Keratinocyte (primary cell): ENCODE measurements around the gene IFNA14. TPM values are rescaled to one million over a fixed set of nuclear protein-coding genes. Genes with fewer than 3 reads are reported as not detected.

Source experiments
- DNase-seq: peaks from one replicate; pipeline ENCODE4 v3.0.0-alpha.2; 2011; ENCODE audit warnings: low read depth, missing footprints, low spot score
- FAIRE-seq: peaks from 2 replicates; lab custom pipeline; 2011; peaks lifted over from hg19 to GRCh38; lab: Jason Lieb, UNC
- H2AFZ ChIP-seq: 2 replicates; pipeline ENCODE4 v1.6.0; 2012; ENCODE audit warnings: low read length, control low read depth, inconsistent platforms; ENCODE audit not compliant: control insufficient read depth
- H3K27ac ChIP-seq: 2 replicates; pipeline ENCODE4 v1.5.1; 2011; ENCODE audit warnings: low read length; ENCODE audit not compliant: control insufficient read depth, insufficient read depth
- H3K27me3 ChIP-seq: 3 replicates; pipeline ENCODE4 v1.6.0; 2011; ENCODE audit warnings: low read length; ENCODE audit not compliant: control insufficient read depth, insufficient read depth; ENCODE audit errors: extremely low read depth
- H3K36me3 ChIP-seq, 2 experiments: 2 replicates in 1 of 2; 3 replicates in 1 of 2; pipeline ENCODE4 v1.5.1; 2011; ENCODE audit warnings: low read length in 2 of 2, mild to moderate bottlenecking in 1 of 2; ENCODE audit not compliant: control insufficient read depth in 2 of 2, insufficient read depth in 2 of 2; ENCODE audit errors: extremely low read depth in 1 of 2
- H3K4me1 ChIP-seq: 3 replicates; pipeline ENCODE4 v1.5.1; 2011; ENCODE audit warnings: low read length; ENCODE audit not compliant: control insufficient read depth, insufficient read depth; ENCODE audit errors: extremely low read depth
- H3K4me2 ChIP-seq: 3 replicates; pipeline ENCODE4 v1.6.0; 2011; ENCODE audit warnings: low read depth, low read length; ENCODE audit not compliant: control insufficient read depth, insufficient read depth; ENCODE audit errors: extremely low read depth
- H3K4me3 ChIP-seq, 3 experiments: fragments of 200-600 bp in 1 of 3; sonication (generic) in 1 of 3; 2 replicates in 2 of 3; 3 replicates in 1 of 3; pipeline ENCODE4 v1.5.1; 2011 to 2016; ENCODE audit warnings: low read length in 3 of 3, mild to moderate bottlenecking in 3 of 3, control low read depth in 2 of 3, inconsistent platforms in 1 of 3, low read depth in 1 of 3, mixed read lengths in 1 of 3, mixed run types in 1 of 3, moderate library complexity in 1 of 3; ENCODE audit not compliant: control insufficient read depth in 2 of 3, insufficient read depth in 2 of 3; ENCODE audit errors: extremely low read depth in 1 of 3
- H3K79me2 ChIP-seq: 2 replicates; pipeline ENCODE4 v1.6.0; 2012; ENCODE audit warnings: low read length; ENCODE audit not compliant: control insufficient read depth, insufficient read depth
- H3K9ac ChIP-seq: 3 replicates; pipeline ENCODE4 v1.6.0; 2011; ENCODE audit warnings: low read length; ENCODE audit not compliant: control insufficient read depth, insufficient read depth; ENCODE audit errors: extremely low read depth
- H3K9me1 ChIP-seq: 3 replicates; pipeline ENCODE4 v1.6.0; 2011; ENCODE audit warnings: low read length; ENCODE audit not compliant: control insufficient read depth, insufficient read depth; ENCODE audit errors: extremely low read depth
- H3K9me3 ChIP-seq: 2 replicates; pipeline ENCODE4 v1.5.1; 2012; ENCODE audit warnings: low read depth, low read length; ENCODE audit not compliant: control insufficient read depth
- H4K20me1 ChIP-seq: 3 replicates; pipeline ENCODE4 v1.6.0; 2011; ENCODE audit warnings: low read length; ENCODE audit not compliant: control insufficient read depth, insufficient read depth; ENCODE audit errors: extremely low read depth
- EZH2 ChIP-seq: IDR thresholded peaks from one replicate; pipeline ENCODE4 v1.6.1; 2012; ENCODE audit warnings: inconsistent platforms, mild to moderate bottlenecking, low read length, moderate library complexity
- dilution Hi-C: fragments of 300-500 bp; cut with MboI; formaldehyde crosslinking; loops from one replicate; pipeline ENCODE4 v1.7.0; 2020; ENCODE audit warnings: low sequenced_read_pairs; ENCODE audit not compliant: extremely low pct_ligation_motif_present
- polyA plus RNA-seq, 5 experiments: library from polyadenylated mRNA; depleted of rRNA in 3 of 5; stranded (reverse) in 3 of 5; stranded (forward) in 1 of 5; unstranded in 1 of 5; fragments of >200 nt; gene quantifications; 1 replicate in 1 of 5; 2 replicates in 3 of 5; 3 replicates in 1 of 5; pipeline versions ENCODE4 v1.2.1 to v1.2.3, GENCODE V29; 2011 to 2012; ENCODE audit warnings: missing spikeins in 2 of 5, low read depth in 1 of 5, low replicate concordance in 1 of 5
- TF ChIP-seq, protein P1 (sequence below), 3 experiments: IDR thresholded peaks in 1 of 3; conservative IDR thresholded peaks in 1 of 3; optimal IDR thresholded peaks in 1 of 3; 2 replicates in 2 of 3; 3 replicates in 1 of 3; pipeline versions ENCODE3 to v1.5.1; 2011; ENCODE audit warnings: low read length in 3 of 3, mild to moderate bottlenecking in 3 of 3, moderate library complexity in 2 of 3, control low read depth in 1 of 3, inconsistent platforms in 1 of 3; ENCODE audit not compliant: insufficient read depth in 2 of 3; ENCODE audit errors: extremely low read depth in 1 of 3

IFNA14 gene
- polyA plus RNA-seq, 1 donor (not counting 4 experiments of a cell fraction or from before 2014, with no cell fraction given): not detected

GRCh38 chr9:21281275-21281674 is 41.5 kb upstream of the IFNA14 start:
- no peak overlapping the region for H3K4me3 ChIP-seq
- H4K20me1 ChIP-seq: no peaks in the 10 kb centered on the region
- FAIRE-seq (no peak), DNase-seq (no peak)
- TF ChIP-seq, protein P1, sequence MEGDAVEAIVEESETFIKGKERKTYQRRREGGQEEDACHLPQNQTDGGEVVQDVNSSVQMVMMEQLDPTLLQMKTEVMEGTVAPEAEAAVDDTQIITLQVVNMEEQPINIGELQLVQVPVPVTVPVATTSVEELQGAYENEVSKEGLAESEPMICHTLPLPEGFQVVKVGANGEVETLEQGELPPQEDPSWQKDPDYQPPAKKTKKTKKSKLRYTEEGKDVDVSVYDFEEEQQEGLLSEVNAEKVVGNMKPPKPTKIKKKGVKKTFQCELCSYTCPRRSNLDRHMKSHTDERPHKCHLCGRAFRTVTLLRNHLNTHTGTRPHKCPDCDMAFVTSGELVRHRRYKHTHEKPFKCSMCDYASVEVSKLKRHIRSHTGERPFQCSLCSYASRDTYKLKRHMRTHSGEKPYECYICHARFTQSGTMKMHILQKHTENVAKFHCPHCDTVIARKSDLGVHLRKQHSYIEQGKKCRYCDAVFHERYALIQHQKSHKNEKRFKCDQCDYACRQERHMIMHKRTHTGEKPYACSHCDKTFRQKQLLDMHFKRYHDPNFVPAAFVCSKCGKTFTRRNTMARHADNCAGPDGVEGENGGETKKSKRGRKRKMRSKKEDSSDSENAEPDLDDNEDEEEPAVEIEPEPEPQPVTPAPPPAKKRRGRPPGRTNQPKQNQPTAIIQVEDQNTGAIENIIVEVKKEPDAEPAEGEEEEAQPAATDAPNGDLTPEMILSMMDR (optimal IDR thresholded peaks at IDR 0.05 in 1 of 3, IDR thresholded peaks at IDR 0.05 in 1 of 3, conservative IDR thresholded peaks at IDR 0.05 in 1 of 3; ENCODE audit: extremely low read depth in 1 of 3, insufficient read depth in 2 of 3, low read length in 3 of 3): no peak
- no peak for TF ChIP-seq EZH2
- no peaks in the 10 kb centered on the region for H3K79me2 ChIP-seq
- H3K9me3 ChIP-seq: no peaks in the 10 kb centered on the region
- H3K9ac ChIP-seq: no peak overlapping the region
- H3K4me2 ChIP-seq: no peak overlapping the region
- no peaks in the 10 kb centered on the region for H3K36me3 ChIP-seq
- no peaks in the 10 kb centered on the region for H3K4me1 ChIP-seq
- H3K27me3 ChIP-seq: peaks cover 15% of the 10 kb centered on the region
- dilution Hi-C loops: no loop called here
- no peaks in the 10 kb centered on the region for H3K9me1 ChIP-seq
- H2AFZ ChIP-seq: no peak overlapping the region
- H3K27ac ChIP-seq: no peak overlapping the region

- Histone ChIP-seq H3K27me3 (peaks cover 15% of the 10 kb centered on the region), H3K4me3 (no peak overlapping the region), H4K20me1 (no peaks in the 10 kb centered on the region), H3K79me2 (no peaks in the 10 kb centered on the region), H3K36me3 (no peaks in the 10 kb centered on the region), H3K9ac (no peak overlapping the region), H3K4me1 (peaks cover 2% of the 10 kb centered on the region), H3K27ac (no peak overlapping the region), H3K9me3 (no peaks in the 10 kb centered on the region), H2AFZ (no peak overlapping the region), H3K4me2 (no peak overlapping the region), H3K9me1 (no peaks in the 10 kb centered on the region)
- FAIRE-seq (no peak), DNase-seq (no peak)
- dilution Hi-C loops: no loop called here
- TF ChIP-seq EZH2: no peak
- TF ChIP-seq, protein P1 (optimal IDR thresholded peaks at IDR 0.05 in 1 of 3, IDR thresholded peaks at IDR 0.05 in 1 of 3, conservative IDR thresholded peaks at IDR 0.05 in 1 of 3; ENCODE audit: extremely low read depth in 1 of 3, insufficient read depth in 2 of 3, low read length in 3 of 3): no peak
These were observed 28.5 kb upstream of the IFNA14 start for GRCh38 chr9:21268347-21268657.
